Gastrocnemius medialis (tissue), 4 donors: ENCODE data around the gene LIMCH1.

Source experiments
- CTCF ChIP-seq, 5 experiments: fragments of 450-650 bp in 3 of 5; fragments of 200-600 bp in 2 of 5; sonication (generic) in 2 of 5; IDR thresholded peaks in 4 of 5; conservative IDR thresholded peaks in 1 of 5; 1 replicate in 4 of 5; 2 replicates in 1 of 5; pipeline ENCODE4 v1.5.1; 2016 to 2019; ENCODE audit warnings: antibody characterized with exemption in 5 of 5, mild to moderate bottlenecking in 3 of 5, moderate library complexity in 3 of 5
- POLR2A ChIP-seq, 2 donors: fragments of 450-650 bp; IDR thresholded peaks; one replicate each; pipeline ENCODE4 v1.6.1; 2017; ENCODE audit warnings: antibody characterized with exemption in 2 of 2, mild to moderate bottlenecking in 2 of 2, moderate library complexity in 2 of 2

GRCh38 chr4:41579526-41579925 is 41.6 kb downstream of the LIMCH1 start:
- TF ChIP-seq CTCF (IDR thresholded peaks at IDR 0.05 in 4 of 5, conservative IDR thresholded peaks at IDR 0.05 in 1 of 5) (no peak), POLR2A (IDR thresholded peaks at IDR 0.05) (no peak)
